ENCODE measurements around the gene TPSAB1.
"Not testable (repeated sequence)": the region's sequence is repeated elsewhere in the genome, so short reads cannot be mapped to it uniquely, and the experiment has no call there.

Gene TPSAB1

DNA sequence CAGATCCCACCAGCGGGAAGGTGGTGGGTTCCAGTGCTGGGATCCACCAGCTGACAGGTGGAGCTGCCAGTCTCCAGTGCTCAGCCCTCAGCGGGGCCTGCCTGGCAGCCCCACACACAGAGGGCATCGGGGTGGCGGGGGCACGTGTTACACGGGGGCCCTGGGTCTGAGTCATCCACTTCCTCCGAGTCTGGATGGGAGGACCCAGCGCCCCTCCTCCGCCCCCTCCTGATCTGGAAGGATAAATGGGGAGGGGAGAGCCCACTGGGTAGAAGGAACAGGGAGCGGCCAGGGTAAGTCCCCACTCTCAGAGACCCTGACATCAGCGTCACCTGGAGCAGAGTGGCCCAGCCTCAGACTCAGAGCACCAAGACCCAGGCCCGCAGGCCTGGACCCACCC lies at the start of gene TPSAB1:
TSS of gene TPSAB1 (plus strand) at position 270 of the 400 bp plus-strand sequence. CDS start 234 bp downstream, outside the sequence.
- not testable (repeated sequence) for DNase-seq

GRCh38 chr16:1190789-1191188 lies 49.7 kb upstream of the TPSAB1 start:
- not testable (repeated sequence) for DNase-seq

DNA sequence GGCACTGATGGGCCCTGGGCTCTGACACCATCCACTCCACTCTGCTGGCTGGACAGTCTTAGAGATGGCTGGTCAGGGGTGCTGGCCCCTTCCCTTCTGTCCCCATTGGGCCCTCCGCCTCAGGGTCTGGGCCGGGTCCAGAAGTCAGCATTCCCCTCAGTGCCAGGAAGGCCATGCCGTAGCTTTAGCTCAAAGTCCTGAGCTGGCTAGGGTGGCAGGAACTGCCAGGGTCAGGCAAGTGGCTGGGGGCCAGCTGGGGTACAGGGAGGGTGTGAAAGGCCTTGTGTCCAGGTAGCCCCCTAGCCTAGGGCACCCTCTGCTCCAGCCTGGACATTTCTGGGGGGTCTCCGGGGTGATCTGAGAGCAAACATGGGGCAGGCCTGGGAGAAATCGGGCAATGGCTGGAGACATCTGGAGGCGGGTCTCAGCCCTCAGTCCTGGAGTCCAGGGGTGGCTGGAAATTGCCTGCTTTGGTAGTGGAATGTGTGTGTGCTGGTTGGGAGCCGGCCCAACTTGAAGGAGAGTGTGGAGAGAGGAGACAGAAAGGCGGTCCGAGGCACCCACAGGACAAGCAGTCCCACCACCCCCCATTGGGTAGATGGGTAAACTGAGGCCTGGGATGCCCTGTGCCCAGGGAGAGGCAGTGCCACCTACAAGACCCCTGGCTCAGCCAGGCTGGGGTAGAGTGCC lies 48.0 kb upstream of the TPSAB1 start:
- no peak for DNase-seq

DNA sequence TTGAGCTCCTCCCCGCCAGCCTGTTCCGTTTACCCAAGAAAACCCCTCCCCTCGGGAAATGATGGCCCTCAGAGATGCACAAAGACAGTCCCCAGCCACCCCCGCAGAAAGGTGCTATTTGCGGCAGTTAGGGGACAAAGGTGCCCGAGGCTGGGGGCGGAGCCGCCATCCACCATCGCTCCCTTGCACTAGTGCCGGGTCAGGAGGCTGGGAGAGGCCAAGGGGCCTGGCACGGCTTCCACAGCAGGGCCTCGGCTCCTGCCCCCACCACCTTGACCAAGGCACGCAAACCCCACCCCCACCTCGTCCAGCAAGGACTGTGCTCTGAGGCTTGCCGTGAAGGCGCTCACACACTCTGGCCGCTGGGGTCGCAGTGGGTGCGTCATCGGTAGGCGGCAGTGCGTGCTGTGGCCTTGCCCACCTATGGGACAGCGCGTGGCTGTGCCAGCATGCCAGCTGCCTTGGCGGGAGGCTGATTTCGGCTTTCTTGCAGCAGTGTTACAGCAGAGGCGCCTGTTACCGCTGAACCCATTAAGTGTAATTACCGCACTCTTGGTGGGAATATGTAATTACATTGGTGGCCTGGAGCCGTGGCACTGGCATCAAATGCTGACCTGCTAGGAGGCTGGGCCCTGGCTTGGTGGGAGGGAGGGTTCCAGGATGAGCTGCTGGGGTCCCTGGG lies 47.2 kb upstream of the TPSAB1 start:
- DNase-seq = no peak

DNA sequence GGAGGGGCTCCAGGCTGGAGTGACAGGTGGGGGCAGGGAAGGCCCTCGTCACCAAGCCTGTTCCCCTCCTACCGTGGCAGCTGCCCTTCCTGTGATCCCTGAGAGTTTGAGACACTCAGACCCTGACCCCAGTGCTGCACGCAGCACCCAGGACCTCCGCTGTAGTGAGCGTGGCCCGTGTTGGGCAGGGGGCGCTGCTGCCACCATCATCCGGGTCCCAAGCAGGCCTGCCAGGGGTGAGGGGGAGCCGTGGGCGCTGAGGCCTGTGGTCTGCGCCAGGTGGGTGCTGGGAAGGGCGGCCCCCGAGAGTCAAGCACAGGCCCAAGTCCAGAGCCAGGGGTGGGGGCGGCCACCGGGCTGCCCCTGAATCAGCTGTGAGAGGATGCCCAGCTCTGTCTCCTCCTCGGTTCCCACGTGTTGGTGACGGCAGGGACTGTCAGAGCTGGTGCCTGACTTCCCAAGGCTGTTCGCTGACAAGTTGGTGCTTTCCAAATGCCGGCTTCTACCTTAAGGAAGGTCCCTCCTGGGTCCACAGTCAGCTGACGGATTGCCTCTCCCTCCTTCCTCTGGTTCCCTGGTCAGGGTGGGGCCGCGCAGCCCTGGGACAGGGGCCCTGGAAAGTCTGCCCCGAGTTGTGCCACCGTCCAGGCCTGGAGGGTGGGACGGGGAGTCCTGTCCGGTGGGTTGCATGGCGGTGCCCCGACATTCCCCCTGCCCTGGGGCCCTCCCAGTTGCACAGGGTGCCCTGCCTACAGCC lies 46.5 kb upstream of the TPSAB1 start:
- no peak for DNase-seq

- DNase-seq = no peak
Measured at GRCh38 chr16:1194665-1195392, 45.7 kb upstream of the TPSAB1 start.

- DNase-seq = no peak
Measured at GRCh38 chr16:1195393-1195666, 45.2 kb upstream of the TPSAB1 start.

DNA sequence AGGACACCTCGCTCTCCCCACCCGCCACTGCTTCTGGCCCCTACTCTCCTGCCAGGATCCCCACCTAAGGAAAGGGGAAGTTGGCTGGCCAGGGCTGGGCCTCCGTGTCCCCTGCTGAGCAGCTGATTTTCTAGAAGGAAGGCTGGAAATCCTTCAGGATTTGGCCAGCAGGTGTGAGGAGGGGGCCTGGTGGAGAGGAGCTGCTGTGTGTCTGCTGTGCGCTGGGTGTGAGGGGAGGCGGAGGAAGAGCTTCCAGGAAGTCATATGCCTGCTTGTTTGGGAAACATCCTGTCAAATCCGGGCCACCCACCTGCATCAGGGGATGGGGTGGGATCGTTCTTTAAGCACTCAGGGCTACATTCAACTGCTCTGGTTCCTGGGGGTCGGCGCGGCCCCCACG lies 44.0 kb upstream of the TPSAB1 start:
- DNase-seq = no peak

DNA sequence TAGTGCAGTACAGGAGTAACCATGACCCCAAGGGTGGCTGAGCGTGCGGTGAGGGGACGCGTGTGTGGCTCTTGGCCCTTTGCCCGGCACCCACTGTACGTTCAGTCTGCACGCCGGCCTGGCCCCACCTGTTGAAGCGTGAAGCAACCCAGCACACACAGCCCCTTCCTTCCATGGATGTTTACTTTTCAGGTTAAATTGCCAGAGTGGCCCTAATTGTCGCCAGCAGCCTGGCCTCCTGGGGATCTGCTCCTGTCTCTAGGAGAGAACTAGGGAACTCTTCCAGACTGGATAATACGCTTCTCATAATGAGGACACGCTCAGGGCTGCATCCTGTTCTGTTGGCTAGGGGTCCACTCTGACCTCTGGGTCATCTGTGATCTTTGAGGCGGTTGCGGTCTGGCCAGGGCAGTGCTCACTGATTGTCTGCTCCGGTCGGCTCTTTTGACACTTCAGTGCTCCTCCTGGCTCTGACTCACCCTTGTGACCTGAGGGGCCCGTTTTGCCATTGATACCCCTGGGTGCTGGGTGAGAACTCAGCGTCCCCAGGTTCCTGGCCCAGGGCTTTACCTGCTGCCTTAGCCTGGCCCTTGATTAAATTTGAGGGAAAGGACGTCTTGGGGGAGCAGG lies 43.2 kb upstream of the TPSAB1 start:
- no peak for DNase-seq

DNA sequence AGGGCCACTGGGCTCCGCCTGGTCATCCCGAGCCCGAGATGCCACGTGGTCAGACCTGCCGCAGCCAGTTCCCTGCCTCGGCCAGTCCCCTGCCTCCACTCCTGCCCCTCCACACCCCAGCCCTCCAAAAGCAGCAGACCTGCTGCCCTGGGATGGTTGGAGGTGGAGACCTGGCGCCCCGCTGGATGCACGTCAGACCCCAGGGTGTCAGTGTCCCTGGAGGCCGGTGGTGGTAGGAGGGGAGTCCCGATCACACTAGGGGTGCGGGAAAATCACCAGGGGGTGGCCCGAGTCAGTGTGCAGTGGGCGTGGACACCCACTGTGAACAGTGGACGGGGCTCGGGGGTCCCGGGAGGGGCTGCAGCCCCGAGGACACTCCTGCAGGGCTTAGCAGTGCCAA lies 42.3 kb upstream of the TPSAB1 start:
- DNase-seq = no peak

- DNase-seq = not testable (repeated sequence)
Measured at GRCh38 chr16:1198671-1199346, 41.7 kb upstream of the TPSAB1 start.

DNA sequence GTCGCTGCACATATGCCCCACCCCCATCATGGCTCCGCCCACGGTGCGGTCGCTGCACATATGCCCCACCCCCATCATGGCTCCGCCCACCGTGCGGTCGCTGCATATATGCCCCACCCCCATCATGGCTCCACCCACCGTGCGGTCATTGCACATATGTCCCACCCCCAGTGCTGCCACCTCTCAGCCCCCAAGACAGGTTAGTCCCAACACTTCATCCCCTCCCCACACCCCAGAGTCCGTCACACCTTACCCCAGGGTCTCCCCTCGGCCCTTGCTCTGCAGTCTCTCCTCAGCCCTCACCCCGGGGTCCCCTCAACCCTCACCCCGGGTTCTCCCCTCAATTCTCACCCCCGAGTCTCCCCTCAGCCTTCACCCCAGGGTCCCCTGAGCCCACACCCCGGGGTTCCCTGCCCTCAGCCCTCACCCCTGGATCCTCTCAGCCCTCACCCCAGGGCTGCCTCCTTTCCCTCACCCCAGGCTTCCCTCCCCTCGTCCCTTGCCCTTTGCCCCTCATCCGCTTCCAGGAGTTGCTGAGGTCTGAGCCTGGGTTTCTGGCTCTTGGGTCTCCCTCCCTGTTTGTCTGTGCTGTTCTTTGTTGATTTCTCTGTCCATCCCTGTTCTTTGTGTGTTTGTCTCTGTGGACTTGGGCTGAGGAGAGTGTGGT lies 41.0 kb upstream of the TPSAB1 start:
- no peak for DNase-seq

- no peak for DNase-seq
Measured at GRCh38 chr16:1200014-1200627, 40.4 kb upstream of the TPSAB1 start.

- DNase-seq = no peak
Measured at GRCh38 chr16:1201444-1201843, 39.1 kb upstream of the TPSAB1 start.

DNA sequence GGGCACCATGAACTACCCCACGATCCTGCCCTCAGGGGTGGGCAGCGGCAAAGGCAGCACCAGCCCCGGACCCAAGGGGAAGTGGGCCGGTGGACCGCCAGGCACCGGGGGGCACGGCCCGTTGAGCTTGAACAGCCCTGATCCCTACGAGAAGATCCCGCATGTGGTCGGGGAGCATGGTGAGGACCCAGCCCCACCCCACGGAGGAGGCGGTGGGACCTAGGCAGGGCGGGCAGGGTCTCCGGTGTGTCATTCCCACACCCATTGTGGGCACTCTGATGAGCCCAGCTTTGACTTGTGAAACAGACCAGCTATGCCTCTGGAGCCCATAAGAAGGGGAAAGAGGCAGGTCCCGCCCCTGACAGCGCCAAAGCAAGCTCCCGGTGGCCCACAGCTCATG lies 38.2 kb upstream of the TPSAB1 start:
- no peak for DNase-seq

- no peak for DNase-seq
Measured at GRCh38 chr16:1204933-1205332, 35.6 kb upstream of the TPSAB1 start.

DNA sequence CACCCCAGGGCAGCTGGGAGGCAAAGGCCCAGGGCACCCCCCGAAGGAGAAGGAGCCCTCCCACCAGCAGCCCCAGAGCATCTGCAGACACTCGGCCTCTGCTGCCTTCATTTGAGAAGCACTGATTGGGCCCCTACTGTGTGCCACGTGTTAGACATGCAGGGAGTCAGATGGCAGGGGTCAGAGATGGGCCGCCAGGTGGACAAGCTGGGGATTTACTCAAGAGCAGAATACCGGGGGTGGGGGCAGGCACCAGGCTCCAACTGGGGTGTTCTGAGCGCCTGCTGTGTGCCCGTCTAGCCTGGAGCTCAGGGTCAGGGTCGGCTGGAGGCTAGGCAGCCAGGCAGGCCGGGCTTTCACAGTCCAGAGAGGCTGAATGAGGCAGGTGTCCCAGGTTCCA lies 34.2 kb upstream of the TPSAB1 start:
- DNase-seq = no peak

DNA sequence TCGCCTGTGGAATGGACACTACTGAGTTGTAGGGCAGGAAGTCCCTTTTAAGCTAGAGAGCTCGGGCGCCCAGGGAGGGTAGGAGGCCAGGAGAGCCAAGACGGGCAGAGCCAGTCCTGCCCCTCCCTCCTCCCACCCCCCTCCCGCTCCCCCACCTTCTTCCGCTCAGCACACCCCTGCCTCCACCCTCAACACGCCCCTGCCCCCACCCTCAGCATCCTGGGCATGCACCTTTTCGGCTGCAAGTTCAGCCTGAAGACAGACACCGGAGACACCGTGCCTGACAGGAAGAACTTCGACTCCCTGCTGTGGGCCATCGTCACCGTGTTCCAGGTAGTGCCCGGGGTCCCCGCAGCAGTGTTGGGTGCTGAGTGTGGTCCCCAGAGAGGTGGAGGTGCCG lies 33.7 kb upstream of the TPSAB1 start:
- DNase-seq = no peak

GRCh38 chr16:1208239-1208830 lies 32.2 kb upstream of the TPSAB1 start:
- DNase-seq = no peak

- no peak for DNase-seq
Measured at GRCh38 chr16:1209081-1209480, 31.4 kb upstream of the TPSAB1 start.

GRCh38 chr16:1210461-1210860 lies 30.0 kb upstream of the TPSAB1 start:
- DNase-seq = no peak

Data from NCI-H226 (cell line).